NCI-H345 (cell line): ENCODE data around the gene ZNF732.
A peak's percentile ranks its signal among the peaks of the same experiment; 100 is the strongest.
"Not testable (repeated sequence)": the region's sequence is repeated elsewhere in the genome, so short reads cannot be mapped to it uniquely, and the experiment has no call there.

ENCODE experiments used
- DNase-seq: peaks from one replicate; lab custom pipeline; 2025; lab: John Stamatoyannopoulos, UW

The ZNF732 gene

GRCh38 chr4:304969-305680, at the start of gene ZNF732:
ZNF732 (minus strand) TSS chr4:305474; CDS start chr4:305310, 164 bp downstream.
- DNase-seq = no peak

- no peak for DNase-seq
These were observed 34.7 kb upstream of the ZNF732 start for GRCh38 chr4:340011-340410.

- no peak for DNase-seq
These were observed 33.5 kb upstream of the ZNF732 start for GRCh38 chr4:338759-339097.

- peak; percentile 40 for DNase-seq
These were observed 32.9 kb upstream of the ZNF732 start for GRCh38 chr4:337932-338758.

GRCh38 chr4:337143-337931, 32.1 kb upstream of the ZNF732 start, which contains the start of gene ZNF141:
ZNF141 (plus strand) TSS chr4:337814; CDS start chr4:337984, 170 bp downstream.
- peak; percentile 96 for DNase-seq

- no peak for DNase-seq
These were observed 31.5 kb upstream of the ZNF732 start for GRCh38 chr4:336893-337142.

GRCh38 chr4:336099-336892, 31.0 kb upstream of the ZNF732 start:
- no peak for DNase-seq

- no peak for DNase-seq
These were observed 30.2 kb upstream of the ZNF732 start for GRCh38 chr4:335515-335914.

- no peak for DNase-seq
These were observed 23.5 kb upstream of the ZNF732 start for GRCh38 chr4:328729-329128.

GRCh38 chr4:314296-314903, 9.1 kb upstream of the ZNF732 start:
- no peak for DNase-seq

- no peak for DNase-seq
These were observed 4.5 kb upstream of the ZNF732 start for GRCh38 chr4:309807-310206.

GRCh38 chr4:306551-306961, 1.3 kb upstream of the ZNF732 start:
- no peak for DNase-seq

GRCh38 chr4:304516-304915, 758 bp downstream of the ZNF732 start:
- DNase-seq = not testable (repeated sequence)

- no peak for DNase-seq
These were observed 2.9 kb downstream of the ZNF732 start for GRCh38 chr4:302381-302780.

- DNase-seq = no peak
These were observed 10.5 kb downstream of the ZNF732 start for GRCh38 chr4:294732-295131.

- no peak for DNase-seq
These were observed 16.4 kb downstream of the ZNF732 start for GRCh38 chr4:288891-289290.

GRCh38 chr4:273309-274017, 31.8 kb downstream of the ZNF732 start:
- no peak for DNase-seq

- no peak for DNase-seq
These were observed 33.7 kb downstream of the ZNF732 start for GRCh38 chr4:271492-272103.

GRCh38 chr4:259240-259639, 46.0 kb downstream of the ZNF732 start:
- not testable (repeated sequence) for DNase-seq

- no peak for DNase-seq
These were observed 48.8 kb downstream of the ZNF732 start for GRCh38 chr4:256492-256891.
